Neuronal stem cell (in vitro differentiated cells): ENCODE measurements around the gene STK39.

ENCODE experiments used
- DNase-seq: peaks from one replicate; pipeline ENCODE4 v3.0.0-alpha.2; 2013; ENCODE audit warnings: low spot score
- H2AFZ ChIP-seq: one replicate; pipeline ENCODE4 v1.6.1; 2013; ENCODE audit warnings: mild to moderate bottlenecking, low read length, inconsistent platforms
- H2AK5ac ChIP-seq: 2 replicates; pipeline ENCODE4 v1.6.1; 2013; ENCODE audit warnings: low read depth, mild to moderate bottlenecking, inconsistent platforms, low read length, moderate library complexity, mixed read lengths
- H2BK120ac ChIP-seq: 2 replicates; pipeline ENCODE4 v1.6.1; 2013; ENCODE audit warnings: low read depth, mild to moderate bottlenecking, inconsistent platforms, low read length, moderate library complexity, mixed read lengths
- H2BK12ac ChIP-seq: one replicate; pipeline ENCODE4 v1.6.1; 2013; ENCODE audit warnings: low read length, inconsistent platforms
- H2BK15ac ChIP-seq: 2 replicates; pipeline ENCODE4 v1.6.1; 2013; ENCODE audit warnings: mild to moderate bottlenecking, low read length, inconsistent platforms, mixed read lengths
- H2BK5ac ChIP-seq: one replicate; pipeline ENCODE4 v1.6.1; 2013; ENCODE audit warnings: inconsistent platforms, mild to moderate bottlenecking, low read length, moderate library complexity
- H3K14ac ChIP-seq: one replicate; pipeline ENCODE4 v1.6.1; 2013; ENCODE audit warnings: low read length, inconsistent platforms
- H3K18ac ChIP-seq: 2 replicates; pipeline ENCODE4 v1.6.1; 2013; ENCODE audit warnings: low read length, inconsistent platforms
- H3K23ac ChIP-seq: 2 replicates; pipeline ENCODE4 v1.6.1; 2013; ENCODE audit warnings: low read depth, mild to moderate bottlenecking, mixed read lengths, low read length, inconsistent platforms; ENCODE audit not compliant: poor library complexity
- H3K27ac ChIP-seq: replicated peaks from 3 replicates; pipeline ENCODE4 v1.5.1; 2013; ENCODE audit warnings: low read length, inconsistent platforms
- H3K27me3 ChIP-seq, 3 experiments: 2 replicates each; pipeline ENCODE4 v1.6.1; 2013; ENCODE audit warnings: low read length in 3 of 3, mild to moderate bottlenecking in 2 of 3, inconsistent platforms in 1 of 3, low read depth in 1 of 3, mixed read lengths in 1 of 3, moderate library complexity in 1 of 3; ENCODE audit not compliant: control insufficient read depth in 3 of 3, insufficient read depth in 3 of 3
- H3K36me3 ChIP-seq, 2 donors: replicated peaks in 1 of 2; 2 replicates each; pipeline ENCODE4 v1.6.1; 2013; ENCODE audit warnings: low read length in 2 of 2; ENCODE audit not compliant: control insufficient read depth in 2 of 2, insufficient read depth in 2 of 2
- H3K4ac ChIP-seq: 2 replicates; pipeline ENCODE4 v1.6.1; 2013; ENCODE audit warnings: inconsistent platforms, mild to moderate bottlenecking, low read length, moderate library complexity
- H3K4me1 ChIP-seq, 2 donors: 1 replicate in 1 of 2; 2 replicates in 1 of 2; pipeline ENCODE4 v1.6.1; 2013; ENCODE audit warnings: low read length in 2 of 2, low read depth in 1 of 2; ENCODE audit not compliant: control insufficient read depth in 2 of 2, insufficient read depth in 1 of 2
- H3K4me2 ChIP-seq: one replicate; pipeline ENCODE4 v1.6.1; 2013; ENCODE audit warnings: mild to moderate bottlenecking, low read length, inconsistent platforms; ENCODE audit not compliant: insufficient read depth, poor library complexity, severe bottlenecking
- H3K4me3 ChIP-seq, 2 donors: 2 replicates each; pipeline ENCODE4 v1.5.1; 2013; ENCODE audit warnings: low read length in 2 of 2, mild to moderate bottlenecking in 2 of 2, inconsistent platforms in 1 of 2, moderate library complexity in 1 of 2
- H3K79me1 ChIP-seq: one replicate; pipeline ENCODE4 v1.6.1; 2013; ENCODE audit warnings: low read depth, mild to moderate bottlenecking, inconsistent platforms, low read length, moderate library complexity
- H3K9ac ChIP-seq: one replicate; pipeline ENCODE4 v1.6.1; 2013; ENCODE audit warnings: mild to moderate bottlenecking, low read depth, low read length, inconsistent platforms; ENCODE audit not compliant: poor library complexity
- H3K9me3 ChIP-seq, 2 donors: replicated peaks in 1 of 2; 2 replicates each; pipeline versions ENCODE3 to v1.6.1; 2013; ENCODE audit warnings: low read length in 2 of 2, mild to moderate bottlenecking in 2 of 2, inconsistent platforms in 1 of 2, low read depth in 1 of 2, mixed read lengths in 1 of 2, moderate library complexity in 1 of 2; ENCODE audit not compliant: control insufficient read depth in 2 of 2, insufficient read depth in 1 of 2
- H4K8ac ChIP-seq: one replicate; pipeline ENCODE4 v1.6.1; 2013; ENCODE audit warnings: low read depth, mild to moderate bottlenecking, inconsistent platforms, low read length, moderate library complexity
- H4K91ac ChIP-seq: one replicate; pipeline ENCODE4 v1.6.1; 2013; ENCODE audit warnings: low read length, low read depth, mild to moderate bottlenecking, inconsistent platforms; ENCODE audit not compliant: poor library complexity
- WGBS, 2 donors: extraction: QIAGEN DNeasy Blood & Tissue Kit; methylation state at CpG; one replicate each; pipeline ENCODE4 v1.1.7; 2013; ENCODE audit warnings: missing lambda C conversion rate in 2 of 2, mixed read lengths in 1 of 2; ENCODE audit not compliant: insufficient read length in 2 of 2, insufficient replicate concordance in 1 of 2; ENCODE audit errors: extremely low coverage in 2 of 2; 5-methylcytosine and 5-hydroxymethylcytosine counted together

The STK39 gene

DNA sequence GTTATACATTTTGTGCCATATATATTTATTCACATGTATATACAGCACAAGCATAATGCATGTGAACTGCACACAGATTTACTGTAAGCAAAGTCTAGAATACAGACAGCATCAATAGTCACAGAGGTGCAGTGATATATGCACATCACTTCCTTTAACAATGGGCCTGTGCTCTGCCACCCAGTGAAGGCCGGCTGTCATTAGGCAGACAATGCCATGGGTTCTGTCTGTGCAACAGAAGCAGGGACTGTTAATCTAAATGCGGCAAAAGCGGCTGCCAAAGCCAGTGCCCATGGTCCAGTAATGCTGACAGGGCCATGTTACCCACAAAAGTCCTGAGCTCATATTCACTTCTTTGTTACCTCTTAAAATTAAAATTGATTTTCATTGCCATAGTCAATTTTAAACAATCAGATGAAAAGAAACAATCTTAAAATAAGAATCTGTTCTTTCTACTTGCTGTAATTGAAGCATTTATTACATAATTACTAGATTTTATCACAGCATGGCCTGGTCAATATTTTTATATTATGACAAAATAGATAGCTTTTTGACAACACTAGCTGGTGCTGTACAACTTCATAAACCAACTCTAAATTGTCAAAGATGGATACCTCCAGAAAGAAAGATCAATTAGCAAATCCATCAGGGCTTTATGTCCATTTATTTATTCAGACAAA is 232.0 kb downstream of the STK39 start:
- no peak overlapping the region for H2AK5ac ChIP-seq
- no peak overlapping the region for H3K23ac ChIP-seq
- H3K4me2 ChIP-seq: no peak overlapping the region
- no peak overlapping the region for H4K91ac ChIP-seq
- no CpG with 5 or more reads among the region's 3 CpGs for WGBS, 2 donors
- DNase-seq: no peak
- peaks cover 0 to 43% of the 10 kb centered on the region in 2 donors for H3K36me3 ChIP-seq
- no peak overlapping the region for H3K18ac ChIP-seq
- no peak overlapping the region for H2BK12ac ChIP-seq
- no peak overlapping the region for H3K4ac ChIP-seq
- no peak overlapping the region for H3K27ac ChIP-seq
- no peak overlapping the region for H4K8ac ChIP-seq
- H3K9me3 ChIP-seq: no peaks in the 10 kb centered on the region
- H3K9ac ChIP-seq: no peak overlapping the region
- no peaks in the 10 kb centered on the region for H3K27me3 ChIP-seq
- H3K4me1 ChIP-seq: no peaks in the 10 kb centered on the region
- no peak overlapping the region for H3K14ac ChIP-seq
- no peak overlapping the region for H3K4me3 ChIP-seq
- H2BK5ac ChIP-seq: no peak overlapping the region
- H2AFZ ChIP-seq: no peak overlapping the region
- H2BK15ac ChIP-seq: no peak overlapping the region
- no peak overlapping the region for H2BK120ac ChIP-seq
- H3K79me1 ChIP-seq: no peaks in the 10 kb centered on the region

DNA sequence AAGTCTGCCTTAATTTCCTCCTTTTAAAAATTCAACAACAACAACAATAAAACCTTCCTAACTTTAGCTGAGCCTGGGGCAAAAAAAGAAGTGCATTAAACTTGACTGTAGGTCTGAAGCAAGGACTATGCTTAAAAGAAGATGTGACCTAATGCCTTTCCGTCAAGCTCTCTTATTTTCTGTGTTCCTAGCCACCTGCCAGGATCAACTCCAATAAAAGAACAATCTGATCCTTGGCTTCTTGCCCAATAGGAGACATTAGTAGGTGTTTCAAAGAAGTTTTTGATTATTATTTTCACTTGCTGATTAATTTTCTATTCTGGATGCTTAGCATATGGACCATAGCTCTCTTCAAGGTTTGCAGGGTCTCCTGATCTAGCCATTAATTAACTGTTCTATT is 237.5 kb downstream of the STK39 start:
- Histone ChIP-seq H3K18ac (no peak overlapping the region), H2AK5ac (no peak overlapping the region), H2BK120ac (no peak overlapping the region), H3K9ac (no peak overlapping the region), H3K27me3 (no peaks in the 10 kb centered on the region), H4K91ac (no peak overlapping the region), H2BK12ac (no peak overlapping the region), H2BK5ac (no peak overlapping the region), H3K4me1 (no peaks in the 10 kb centered on the region), H3K79me1 (no peaks in the 10 kb centered on the region), H3K9me3 (peaks cover 3 to 6% of the 10 kb centered on the region in 2 donors), H3K4me3 (no peak overlapping the region), H3K27ac (no peak overlapping the region), H2BK15ac (no peak overlapping the region), H3K4ac (no peak overlapping the region), H3K14ac (no peak overlapping the region), H3K23ac (no peak overlapping the region), H3K4me2 (no peak overlapping the region), H3K36me3 (peaks cover 2 to 58% of the 10 kb centered on the region in 2 donors), H2AFZ (no peak overlapping the region), H4K8ac (no peak overlapping the region)
- no peak for DNase-seq
- no CpG with 5 or more reads among the region's 1 CpG for WGBS, 2 donors

DNA sequence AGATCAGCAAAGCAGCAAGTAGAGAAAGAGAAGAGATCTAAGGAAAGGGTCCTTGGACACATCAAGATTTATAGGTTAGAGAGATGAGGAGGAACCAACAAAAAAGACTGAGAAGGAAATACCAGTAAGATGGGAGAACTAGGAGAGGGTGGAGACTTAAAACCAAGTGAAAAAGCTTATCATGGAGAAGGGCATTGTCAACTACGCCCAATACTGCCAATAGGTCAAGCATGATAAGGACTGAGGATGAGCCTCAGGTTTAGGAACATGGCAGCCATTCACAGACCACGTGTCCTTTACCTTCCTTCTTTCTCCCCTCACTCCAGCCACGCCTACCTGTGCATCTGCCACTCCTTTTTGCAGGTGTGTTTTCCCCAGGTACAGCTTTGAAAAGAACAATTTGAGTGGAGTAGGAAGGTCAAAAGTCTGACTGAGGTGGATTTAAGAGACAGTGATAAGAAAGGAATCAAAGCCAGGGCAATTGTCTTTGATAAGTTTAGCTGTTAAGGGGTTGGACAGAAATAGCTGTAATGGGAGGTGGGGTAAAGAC is 238.7 kb downstream of the STK39 start:
- no peak overlapping the region for H2BK15ac ChIP-seq
- H3K14ac ChIP-seq: no peak overlapping the region
- no peak overlapping the region for H2BK120ac ChIP-seq
- no CpG with 5 or more reads among the region's 3 CpGs for WGBS, 2 donors
- H3K27me3 ChIP-seq: no peaks in the 10 kb centered on the region
- no peak overlapping the region for H3K27ac ChIP-seq
- H2BK12ac ChIP-seq: no peak overlapping the region
- no peak overlapping the region for H3K4me2 ChIP-seq
- no peak overlapping the region for H3K18ac ChIP-seq
- H2AFZ ChIP-seq: no peak overlapping the region
- no peak overlapping the region for H3K4ac ChIP-seq
- no peak overlapping the region for H2AK5ac ChIP-seq
- DNase-seq: no peak
- no peaks in the 10 kb centered on the region for H3K4me1 ChIP-seq
- H3K79me1 ChIP-seq: no peaks in the 10 kb centered on the region
- no peak overlapping the region for H3K4me3 ChIP-seq
- H3K9ac ChIP-seq: no peak overlapping the region
- no peak overlapping the region for H2BK5ac ChIP-seq
- peaks cover 2 to 54% of the 10 kb centered on the region in 2 donors for H3K36me3 ChIP-seq
- peaks cover 3 to 6% of the 10 kb centered on the region in 2 donors for H3K9me3 ChIP-seq
- no peak overlapping the region for H3K23ac ChIP-seq
- H4K8ac ChIP-seq: no peak overlapping the region
- no peak overlapping the region for H4K91ac ChIP-seq

DNA sequence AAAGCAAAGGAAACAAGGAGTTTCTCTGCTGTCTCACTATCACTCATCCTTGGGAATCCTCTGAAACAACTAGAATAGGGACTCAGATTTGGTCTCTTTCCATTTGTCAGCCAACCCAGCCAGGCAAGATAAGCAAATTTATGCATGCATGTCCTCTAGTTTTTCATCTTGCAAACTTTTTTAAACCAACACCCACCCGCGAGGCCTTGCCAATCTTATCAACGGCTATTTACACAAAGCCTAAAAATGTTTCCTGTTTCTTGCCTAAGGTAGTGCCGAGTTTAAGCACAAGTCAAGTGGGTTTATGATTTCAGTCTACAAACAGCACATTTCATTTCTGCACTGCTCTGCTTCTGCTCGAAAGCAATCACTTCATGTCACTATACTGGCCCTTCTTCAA is 240.9 kb downstream of the STK39 start:
- Histone ChIP-seq H4K8ac (no peak overlapping the region), H3K36me3 (peaks cover 2 to 36% of the 10 kb centered on the region in 2 donors), H2AK5ac (no peak overlapping the region), H2BK15ac (no peak overlapping the region), H2BK120ac (no peak overlapping the region), H3K9ac (no peak overlapping the region), H3K9me3 (peaks cover 3 to 6% of the 10 kb centered on the region in 2 donors), H3K79me1 (no peaks in the 10 kb centered on the region), H3K4me2 (no peak overlapping the region), H3K27ac (no peak overlapping the region), H2BK5ac (no peak overlapping the region), H3K4ac (no peak overlapping the region), H2AFZ (no peak overlapping the region), H4K91ac (no peak overlapping the region), H3K23ac (no peak overlapping the region), H2BK12ac (no peak overlapping the region), H3K4me3 (no peak overlapping the region), H3K18ac (no peak overlapping the region), H3K14ac (no peak overlapping the region), H3K4me1 (peaks cover 0 to 1% of the 10 kb centered on the region in 2 donors), H3K27me3 (no peaks in the 10 kb centered on the region)
- no peak for DNase-seq
- no CpG with 5 or more reads among the region's 5 CpGs for WGBS, 2 donors
